ENCODE results near the gene TACC3.
A peak's percentile ranks its signal among the peaks of the same experiment; 100 is the strongest.

Gene TACC3

DNA sequence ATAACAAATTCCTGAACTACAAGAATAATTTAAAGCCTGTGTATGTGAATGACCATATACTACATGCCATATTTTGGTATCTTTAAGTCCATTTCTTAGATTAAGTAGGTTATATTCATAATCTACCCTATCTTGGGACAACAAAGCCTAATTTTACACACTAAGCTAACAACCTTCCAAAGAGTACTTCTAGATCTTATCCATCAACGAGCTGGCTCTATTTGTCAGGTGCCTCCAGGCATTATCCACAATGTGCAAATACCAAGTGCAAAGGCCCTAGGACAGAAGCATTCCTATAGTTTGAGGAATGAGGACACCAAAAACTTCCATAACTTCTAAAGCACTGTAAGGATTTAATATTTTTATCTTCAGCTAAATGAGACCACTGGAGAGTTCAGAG, 12.7 kb upstream of the TACC3 start:
- peaks cover 10% of the 10 kb centered on the region for H3K36me3 ChIP-seq (ENCODE audit: control insufficient read depth, insufficient read depth, low read length)
- H3K27me3 ChIP-seq (replicated peaks; ENCODE audit: control insufficient read depth, insufficient read depth, low read length) = no peaks in the 10 kb centered on the region
- TF ChIP-seq, protein P1, sequence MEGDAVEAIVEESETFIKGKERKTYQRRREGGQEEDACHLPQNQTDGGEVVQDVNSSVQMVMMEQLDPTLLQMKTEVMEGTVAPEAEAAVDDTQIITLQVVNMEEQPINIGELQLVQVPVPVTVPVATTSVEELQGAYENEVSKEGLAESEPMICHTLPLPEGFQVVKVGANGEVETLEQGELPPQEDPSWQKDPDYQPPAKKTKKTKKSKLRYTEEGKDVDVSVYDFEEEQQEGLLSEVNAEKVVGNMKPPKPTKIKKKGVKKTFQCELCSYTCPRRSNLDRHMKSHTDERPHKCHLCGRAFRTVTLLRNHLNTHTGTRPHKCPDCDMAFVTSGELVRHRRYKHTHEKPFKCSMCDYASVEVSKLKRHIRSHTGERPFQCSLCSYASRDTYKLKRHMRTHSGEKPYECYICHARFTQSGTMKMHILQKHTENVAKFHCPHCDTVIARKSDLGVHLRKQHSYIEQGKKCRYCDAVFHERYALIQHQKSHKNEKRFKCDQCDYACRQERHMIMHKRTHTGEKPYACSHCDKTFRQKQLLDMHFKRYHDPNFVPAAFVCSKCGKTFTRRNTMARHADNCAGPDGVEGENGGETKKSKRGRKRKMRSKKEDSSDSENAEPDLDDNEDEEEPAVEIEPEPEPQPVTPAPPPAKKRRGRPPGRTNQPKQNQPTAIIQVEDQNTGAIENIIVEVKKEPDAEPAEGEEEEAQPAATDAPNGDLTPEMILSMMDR (IDR thresholded peaks at IDR 0.05; ENCODE audit: insufficient read depth, low read length, poor library complexity, severe bottlenecking) = no peak
- DNase-seq (ENCODE audit: extremely low read depth, insufficient read length) = no peak
- no peak overlapping the region for H3K4me3 ChIP-seq (replicated peaks; ENCODE audit: low read depth, low read length)

DNA sequence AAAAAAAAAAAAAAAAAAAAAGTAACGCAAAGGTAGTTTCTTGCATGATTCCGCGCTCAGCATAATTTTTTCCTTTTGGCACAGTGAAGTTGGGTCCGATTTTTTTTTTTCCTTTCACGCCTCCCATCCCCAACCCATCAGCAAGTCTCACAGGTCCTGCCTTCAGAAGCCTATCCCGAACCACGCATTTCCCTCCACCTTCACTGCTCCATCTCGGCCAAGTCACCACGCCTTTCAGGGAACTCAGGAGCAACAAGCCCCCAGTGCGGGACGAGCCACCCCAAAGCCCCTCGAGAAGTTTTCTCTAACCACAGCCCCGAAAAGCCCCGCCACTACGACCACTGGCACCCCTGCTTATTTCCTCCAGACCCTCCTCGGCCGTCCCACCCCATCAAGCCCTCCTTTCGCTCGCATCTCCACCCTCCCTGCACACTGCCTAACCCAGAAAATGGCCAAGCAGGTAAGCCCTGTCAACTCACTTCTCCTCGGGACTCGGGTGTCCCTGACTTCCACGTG, 10.2 kb upstream of the TACC3 start:
- TF ChIP-seq, protein P1 (IDR thresholded peaks at IDR 0.05; ENCODE audit: insufficient read depth, low read length, poor library complexity, severe bottlenecking) = no peak
- Histone ChIP-seq H3K36me3 (ENCODE audit: control insufficient read depth, insufficient read depth, low read length) (peaks cover 4% of the 10 kb centered on the region), H3K4me3 (replicated peaks; ENCODE audit: low read depth, low read length) (peak overlapping the region; percentile 92), H3K27me3 (replicated peaks; ENCODE audit: control insufficient read depth, insufficient read depth, low read length) (no peaks in the 10 kb centered on the region)
- DNase-seq (ENCODE audit: extremely low read depth, insufficient read length) = peak; percentile 37

DNA sequence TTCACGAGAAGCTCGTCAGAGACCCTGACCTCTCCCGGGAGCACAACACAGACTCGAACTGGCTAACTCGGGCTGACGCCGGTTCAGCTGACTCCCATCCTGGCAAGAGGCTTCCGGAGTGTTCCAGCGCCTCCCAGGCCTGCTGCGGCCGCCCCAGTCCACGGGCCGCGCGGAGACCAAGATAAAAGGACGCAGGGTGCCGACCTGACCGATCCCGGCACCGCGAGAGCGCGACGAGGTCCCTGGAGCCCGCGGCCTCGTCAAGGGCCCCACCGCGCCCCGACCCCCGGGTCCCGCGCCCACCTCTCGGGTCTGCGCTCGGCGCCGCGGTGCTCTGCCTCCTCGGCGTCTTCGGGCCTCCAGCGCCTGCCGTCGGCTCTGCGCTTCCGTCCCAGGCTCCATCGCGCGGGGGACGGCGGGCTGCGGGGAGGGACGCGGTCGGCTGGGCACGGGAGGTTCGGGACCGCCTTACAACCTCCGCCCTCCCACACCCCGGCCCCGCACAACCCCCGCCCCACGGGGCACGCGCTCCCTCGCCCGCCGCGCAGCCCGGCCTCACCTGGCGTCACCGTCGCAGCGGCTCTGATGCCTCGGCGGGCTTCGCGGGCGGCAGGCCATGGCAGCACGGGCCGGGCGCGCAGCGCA, 9.6 kb upstream of the TACC3 start:
- Histone ChIP-seq H3K27me3 (replicated peaks; ENCODE audit: control insufficient read depth, insufficient read depth, low read length) (no peaks in the 10 kb centered on the region), H3K4me3 (replicated peaks; ENCODE audit: low read depth, low read length) (peak overlapping the region; percentile 92), H3K36me3 (ENCODE audit: control insufficient read depth, insufficient read depth, low read length) (peaks cover 6% of the 10 kb centered on the region)
- DNase-seq (ENCODE audit: extremely low read depth, insufficient read length) = peak; percentile 68
- TF ChIP-seq, protein P1 (IDR thresholded peaks at IDR 0.05; ENCODE audit: insufficient read depth, low read length, poor library complexity, severe bottlenecking) = no peak

DNA sequence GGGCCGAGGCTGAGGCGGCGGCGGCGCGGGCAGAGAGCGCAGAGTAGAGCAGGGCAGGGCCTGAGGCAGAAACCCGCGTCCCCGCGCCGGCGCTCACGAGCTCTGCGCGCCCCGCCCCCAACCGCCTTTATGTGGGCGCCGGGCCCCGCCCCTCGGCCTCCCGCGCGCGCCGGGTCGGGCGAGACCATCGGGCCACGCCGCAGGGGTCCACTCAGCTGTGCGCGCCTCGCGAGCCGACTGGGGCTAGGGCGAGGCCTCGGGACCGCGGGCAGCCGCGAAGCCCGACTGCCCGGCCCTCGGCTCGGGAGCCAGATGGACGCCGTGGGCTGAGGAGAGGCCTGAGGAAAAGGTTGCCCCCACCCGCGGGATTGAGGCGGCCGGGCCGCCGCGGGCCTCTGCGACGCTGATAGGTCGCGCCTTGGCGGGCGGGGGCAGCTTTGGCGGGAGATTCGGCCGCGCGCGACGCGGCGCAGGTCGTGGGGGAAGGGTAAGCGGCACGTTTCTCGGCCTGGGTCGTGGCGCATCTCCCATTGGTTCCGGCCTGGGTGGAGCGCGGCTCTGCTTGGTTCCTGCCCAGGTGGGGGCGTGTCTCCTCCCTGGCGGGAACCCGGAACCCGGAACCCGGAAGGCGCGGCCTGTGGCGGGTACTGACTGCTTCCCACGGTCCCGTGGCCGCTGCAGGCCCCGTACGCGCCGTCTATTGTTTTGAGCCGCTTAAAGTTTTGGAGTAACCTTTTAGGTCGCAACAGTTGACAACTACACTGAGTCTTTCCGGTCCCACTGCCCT, 8.9 kb upstream of the TACC3 start, which contains the start of gene SLBP:
TSS of gene SLBP (minus strand) at position 104 of the 787 bp plus-strand sequence. CDS start 131 bp downstream, outside the sequence.
- H3K4me3 ChIP-seq (replicated peaks; ENCODE audit: low read depth, low read length) = peak within 1 kb of the TSS; percentile 92
- peak; percentile 100 for DNase-seq (ENCODE audit: extremely low read depth, insufficient read length)
- H3K27me3 ChIP-seq (replicated peaks; ENCODE audit: control insufficient read depth, insufficient read depth, low read length) = no peaks in the 10 kb centered on the region
- TF ChIP-seq, protein P1 (IDR thresholded peaks at IDR 0.05; ENCODE audit: insufficient read depth, low read length, poor library complexity, severe bottlenecking) = no peak
- H3K36me3 ChIP-seq (ENCODE audit: control insufficient read depth, insufficient read depth, low read length) = peaks cover 9% of the 10 kb centered on the region

DNA sequence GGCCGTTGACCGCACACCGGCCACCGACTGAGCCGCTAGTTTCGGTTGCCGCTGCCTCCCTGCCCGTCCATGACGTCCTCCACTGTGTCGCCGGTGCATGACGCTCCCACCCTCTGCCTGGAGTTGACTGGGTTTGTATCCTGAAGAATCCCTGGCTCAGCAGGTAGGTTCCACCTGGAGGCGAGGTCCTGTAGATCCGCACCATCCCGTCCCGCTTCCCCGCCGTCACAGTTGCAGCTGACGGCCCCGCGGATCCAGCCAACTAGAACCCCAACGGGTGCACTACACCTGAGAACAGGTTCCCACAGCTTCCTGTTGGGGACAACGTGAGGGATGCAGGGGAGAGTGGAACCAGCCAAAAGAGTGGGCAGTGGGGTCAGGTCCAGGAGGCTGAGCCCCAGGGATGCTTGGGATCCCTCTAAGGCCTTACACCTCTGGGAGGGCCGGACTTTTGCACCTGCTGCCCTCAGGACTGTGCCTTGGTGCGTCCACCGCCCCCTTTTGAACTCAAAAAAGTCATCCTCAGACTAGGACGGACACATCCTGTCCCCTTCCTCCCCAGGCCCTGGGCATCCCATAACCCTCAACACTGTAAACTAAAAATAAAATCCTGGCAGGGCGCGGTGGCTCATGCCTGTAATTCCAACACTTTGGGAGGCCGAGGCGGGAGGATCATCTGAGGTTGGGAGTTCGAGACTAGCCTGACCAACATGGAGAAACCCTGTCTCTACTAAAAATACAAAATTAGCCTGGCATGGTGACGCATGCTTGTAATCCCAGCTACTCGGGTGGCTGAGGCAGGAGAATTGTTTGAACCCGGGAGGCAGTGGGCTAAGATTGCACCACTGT, 8.1 kb upstream of the TACC3 start:
- no peaks in the 10 kb centered on the region for H3K27me3 ChIP-seq (replicated peaks; ENCODE audit: control insufficient read depth, insufficient read depth, low read length)
- H3K4me3 ChIP-seq (replicated peaks; ENCODE audit: low read depth, low read length) = peak overlapping the region; percentile 85
- peaks cover 15% of the 10 kb centered on the region for H3K36me3 ChIP-seq (ENCODE audit: control insufficient read depth, insufficient read depth, low read length)
- no peak for DNase-seq (ENCODE audit: extremely low read depth, insufficient read length)
- TF ChIP-seq, protein P1 (IDR thresholded peaks at IDR 0.05; ENCODE audit: insufficient read depth, low read length, poor library complexity, severe bottlenecking) = no peak

All from GM06990 (cell line).